Mesenchymal stem cell (in vitro differentiated cells and primary cell): ENCODE data around the gene RNF10.
"Not testable (repeated sequence)": the region's sequence is repeated elsewhere in the genome, so short reads cannot be mapped to it uniquely, and the experiment has no call there.

Experiments used
- DNase-seq: peaks from one replicate; pipeline ENCODE4 v3.0.0-alpha.2; 2013
- H2AFZ ChIP-seq: one replicate; pipeline ENCODE4 v1.6.1; 2013; ENCODE audit warnings: low read depth, mild to moderate bottlenecking, control low read depth, inconsistent platforms, low read length, moderate library complexity
- H2AK5ac ChIP-seq: 2 replicates; pipeline ENCODE4 v1.6.1; 2013; ENCODE audit warnings: low read length, moderate library complexity, mild to moderate bottlenecking, inconsistent platforms; ENCODE audit not compliant: severe bottlenecking
- H2BK120ac ChIP-seq: one replicate; pipeline ENCODE4 v1.6.1; 2013; ENCODE audit warnings: low read depth, mild to moderate bottlenecking, inconsistent platforms, low read length, moderate library complexity
- H2BK12ac ChIP-seq, 2 experiments: one replicate each; pipeline ENCODE4 v1.6.1; 2013; ENCODE audit warnings: inconsistent platforms in 2 of 2, low read length in 2 of 2, mild to moderate bottlenecking in 2 of 2, moderate library complexity in 2 of 2, control low read depth in 1 of 2
- H2BK15ac ChIP-seq: one replicate; pipeline ENCODE4 v1.6.1; 2013; ENCODE audit warnings: mild to moderate bottlenecking, low read depth, inconsistent platforms; ENCODE audit not compliant: poor library complexity, severe bottlenecking
- H2BK5ac ChIP-seq: 2 replicates; pipeline ENCODE4 v1.6.1; 2013; ENCODE audit warnings: low read depth, mild to moderate bottlenecking, low read length, control low read depth, inconsistent platforms; ENCODE audit not compliant: poor library complexity, severe bottlenecking
- H3K14ac ChIP-seq, 2 experiments: one replicate each; pipeline ENCODE4 v1.6.1; 2013; ENCODE audit warnings: inconsistent platforms in 2 of 2, low read length in 2 of 2, control low read depth in 1 of 2, mild to moderate bottlenecking in 1 of 2, moderate library complexity in 1 of 2
- H3K18ac ChIP-seq, 2 experiments: one replicate each; pipeline ENCODE4 v1.6.1; 2013; ENCODE audit warnings: inconsistent platforms in 2 of 2, low read length in 2 of 2, control low read depth in 1 of 2, low read depth in 1 of 2, mild to moderate bottlenecking in 1 of 2
- H3K23ac ChIP-seq, 2 experiments: one replicate each; pipeline ENCODE4 v1.6.1; 2013; ENCODE audit warnings: inconsistent platforms in 2 of 2, low read length in 2 of 2, mild to moderate bottlenecking in 2 of 2, moderate library complexity in 2 of 2, control low read depth in 1 of 2
- H3K27ac ChIP-seq: 2 replicates; pipeline ENCODE4 v1.5.1; 2013; ENCODE audit warnings: mild to moderate bottlenecking, moderate library complexity, low read length, control low read depth, inconsistent platforms; ENCODE audit not compliant: poor library complexity, severe bottlenecking
- H3K27me3 ChIP-seq, 2 experiments: 2 replicates each; pipeline versions ENCODE4 v1.6.1 to v1.7.0; 2013; ENCODE audit warnings: low read length in 2 of 2, mild to moderate bottlenecking in 2 of 2, moderate library complexity in 2 of 2, control low read depth in 1 of 2, inconsistent platforms in 1 of 2; ENCODE audit not compliant: control insufficient read depth in 1 of 2, insufficient read depth in 1 of 2
- H3K36me3 ChIP-seq, 2 experiments: 2 replicates each; pipeline versions ENCODE4 v1.6.1 to v1.7.0; 2013; ENCODE audit warnings: low read length in 2 of 2, control low read depth in 1 of 2, inconsistent platforms in 1 of 2, low read depth in 1 of 2, mild to moderate bottlenecking in 1 of 2; ENCODE audit not compliant: insufficient read depth in 2 of 2, control insufficient read depth in 1 of 2
- H3K4ac ChIP-seq, 2 experiments: one replicate each; pipeline ENCODE4 v1.6.1; 2013; ENCODE audit warnings: inconsistent platforms in 2 of 2, low read length in 2 of 2, mild to moderate bottlenecking in 2 of 2, moderate library complexity in 2 of 2, control low read depth in 1 of 2, low read depth in 1 of 2
- H3K4me1 ChIP-seq: 2 replicates; pipeline ENCODE4 v1.6.1; 2013; ENCODE audit warnings: low read depth, low read length, control low read depth; ENCODE audit not compliant: control insufficient read depth, insufficient read depth
- H3K4me2 ChIP-seq: 2 replicates; pipeline ENCODE4 v1.6.1; 2013; ENCODE audit warnings: low read length, mild to moderate bottlenecking, inconsistent platforms; ENCODE audit not compliant: poor library complexity, severe bottlenecking
- H3K4me3 ChIP-seq, 2 experiments: 2 replicates each; pipeline versions ENCODE4 v1.5.1 to v1.7.0; 2013; ENCODE audit warnings: low read length in 2 of 2, mild to moderate bottlenecking in 2 of 2, control low read depth in 1 of 2, low read depth in 1 of 2; ENCODE audit not compliant: insufficient read depth in 1 of 2
- H3K79me1 ChIP-seq: replicated peaks from 2 replicates; pipeline ENCODE4 v1.6.1; 2013; ENCODE audit warnings: mild to moderate bottlenecking, control low read depth, low read length, inconsistent platforms; ENCODE audit not compliant: poor library complexity, severe bottlenecking
- H3K9ac ChIP-seq: 2 replicates; pipeline ENCODE4 v1.7.0; 2013; ENCODE audit warnings: mild to moderate bottlenecking, low read length, moderate library complexity
- H3K9me3 ChIP-seq: 2 replicates; pipeline ENCODE4 v1.7.0; 2013; ENCODE audit warnings: mild to moderate bottlenecking, low read length; ENCODE audit not compliant: control insufficient read depth
- H4K8ac ChIP-seq: one replicate; pipeline ENCODE4 v1.6.1; 2013; ENCODE audit warnings: inconsistent platforms, mild to moderate bottlenecking, low read length, moderate library complexity
- H4K91ac ChIP-seq: one replicate; pipeline ENCODE4 v1.6.1; 2013; ENCODE audit warnings: mild to moderate bottlenecking, low read length, inconsistent platforms
- WGBS: methylation state at CpG from one replicate; pipeline ENCODE4 v1.1.7; 2013; ENCODE audit warnings: mixed read lengths; 5-methylcytosine and 5-hydroxymethylcytosine counted together

RNF10 gene

GRCh38 chr12:120528861-120529525 is 5.2 kb upstream of the RNF10 start, which contains the start of gene COQ5:
TSS of gene COQ5 (minus strand) at chr12:120529158. CDS start at chr12:120529141, 17 bp downstream.
- H4K91ac ChIP-seq: no peak within 1 kb of the TSS

GRCh38 chr12:120529641-120530417 is 4.3 kb upstream of the RNF10 start:
- H3K4ac ChIP-seq: no peak overlapping the region
- no peak overlapping the region for H2BK12ac ChIP-seq
- H3K27ac ChIP-seq: peak overlapping the region; percentile 76
- peak overlapping the region in 1 of 2 experiments; percentile 28 for H3K18ac ChIP-seq
- no peak overlapping the region for H2BK120ac ChIP-seq
- H2BK15ac ChIP-seq: no peak overlapping the region
- no peak overlapping the region for H2AFZ ChIP-seq
- H3K4me2 ChIP-seq: peak overlapping the region; percentile 77
- H3K14ac ChIP-seq: no peak overlapping the region
- peak; percentile 33 for DNase-seq
- peaks cover 3% of the 10 kb centered on the region for H3K79me1 ChIP-seq
- H3K23ac ChIP-seq: no peak overlapping the region
- peak overlapping the region; percentile 97 for H3K9ac ChIP-seq
- H2BK5ac ChIP-seq: no peak overlapping the region
- H3K4me1 ChIP-seq: no peaks in the 10 kb centered on the region
- no peaks in the 10 kb centered on the region for H3K9me3 ChIP-seq
- no peaks in the 10 kb centered on the region for H3K27me3 ChIP-seq
- H3K36me3 ChIP-seq: peaks cover 0 to 3% of the 10 kb centered on the region in 2 experiments
- 68% methylated on average over 19 of the region's 19 CpGs for WGBS
- peak overlapping the region; percentile 83 for H4K8ac ChIP-seq
- no peak overlapping the region for H2AK5ac ChIP-seq
- no peak overlapping the region for H4K91ac ChIP-seq
- H3K4me3 ChIP-seq: peak overlapping the region in 1 of 2 experiments; percentile 90

More at GRCh38 chr12:120528861-120529525, 5.2 kb upstream of the RNF10 start, which contains the start of gene COQ5:
- peak within 1 kb of the TSS; percentile 69 for H2BK5ac ChIP-seq
- peak within 1 kb of the TSS; percentile 83 for H2BK15ac ChIP-seq
- peaks cover 3% of the 10 kb centered on the region for H3K79me1 ChIP-seq
- H3K14ac ChIP-seq: peak within 1 kb of the TSS in 1 of 2 experiments; percentile 96
- peaks cover 0 to 3% of the 10 kb centered on the region in 2 experiments for H3K36me3 ChIP-seq
- peak within 1 kb of the TSS in 1 of 2 experiments; percentile 21 for H2BK12ac ChIP-seq
- WGBS: under 1% methylated on average over 38 of the region's 38 CpGs
- peak; percentile 91 for DNase-seq
- peak within 1 kb of the TSS; percentile 22 for H2BK120ac ChIP-seq
- peak within 1 kb of the TSS; percentile 77 for H3K4me2 ChIP-seq
- H4K8ac ChIP-seq: peak within 1 kb of the TSS; percentile 83
- peak within 1 kb of the TSS; percentile 97 for H3K9ac ChIP-seq
- H3K23ac ChIP-seq: peak within 1 kb of the TSS in 1 of 2 experiments; percentile 40
- H3K4ac ChIP-seq: peak within 1 kb of the TSS in 1 of 2 experiments; percentile 98
- peak within 1 kb of the TSS; percentile 84 for H3K27ac ChIP-seq
- H3K27me3 ChIP-seq: no peaks in the 10 kb centered on the region
- peak within 1 kb of the TSS; percentile 90 to 91 for H3K4me3 ChIP-seq
- H3K9me3 ChIP-seq: no peaks in the 10 kb centered on the region
- H2AFZ ChIP-seq: peak within 1 kb of the TSS; percentile 90
- H3K18ac ChIP-seq: peak within 1 kb of the TSS; percentile 84 to 94
- H2AK5ac ChIP-seq: no peak within 1 kb of the TSS
- no peaks in the 10 kb centered on the region for H3K4me1 ChIP-seq

- not testable (repeated sequence) for H3K9me3 ChIP-seq, H3K4ac ChIP-seq, H3K18ac ChIP-seq, H3K27me3 ChIP-seq, H3K23ac ChIP-seq, H4K8ac ChIP-seq, H3K4me1 ChIP-seq, H4K91ac ChIP-seq, H3K79me1 ChIP-seq, H2BK120ac ChIP-seq, H2AFZ ChIP-seq, H3K36me3 ChIP-seq, H2BK5ac ChIP-seq, DNase-seq, H3K27ac ChIP-seq, H3K4me2 ChIP-seq, H2BK15ac ChIP-seq, H2BK12ac ChIP-seq, H3K14ac ChIP-seq, H2AK5ac ChIP-seq
- Histone ChIP-seq H3K9ac (peak overlapping the region; percentile 97), H3K4me3 (peak overlapping the region in 1 of 2 experiments; percentile 90)
Observed at GRCh38 chr12:120530418-120530761, 3.8 kb upstream of the RNF10 start.

GRCh38 chr12:120532701-120533238 is 1.4 kb upstream of the RNF10 start:
- no peak overlapping the region for H2BK12ac ChIP-seq
- 71% methylated on average over 4 of the region's 4 CpGs for WGBS

More at GRCh38 chr12:120532701-120533238, 1.4 kb upstream of the RNF10 start:
- Histone ChIP-seq H4K91ac (no peak overlapping the region), H3K4ac (no peak overlapping the region), H2BK120ac (no peak overlapping the region), H3K18ac (no peak overlapping the region), H3K79me1 (peaks cover 1% of the 10 kb centered on the region), H3K14ac (no peak overlapping the region), H4K8ac (no peak overlapping the region), H3K36me3 (peaks cover 5 to 8% of the 10 kb centered on the region in 2 experiments), H3K27me3 (no peaks in the 10 kb centered on the region), H2BK5ac (no peak overlapping the region), H2AK5ac (no peak overlapping the region), H3K4me2 (no peak overlapping the region), H3K9ac (no peak overlapping the region), H3K27ac (no peak overlapping the region), H2AFZ (no peak overlapping the region), H3K4me3 (no peak overlapping the region), H3K23ac (no peak overlapping the region), H2BK15ac (no peak overlapping the region), H3K9me3 (no peaks in the 10 kb centered on the region), H3K4me1 (peaks cover 12% of the 10 kb centered on the region)
- no peak for DNase-seq
